Measurements from ENCODE around the gene ACTL7A. TPM values are rescaled to one million over a fixed set of nuclear protein-coding genes. Genes with fewer than 3 reads are reported as not detected.
A peak's percentile ranks its signal among the peaks of the same experiment; 100 is the strongest.

The ACTL7A gene
- total RNA-seq, 1 donor from 2014 or later = not detected

GRCh38 chr9:108867829-108868228 lies 5.8 kb downstream of the ACTL7A start:
- no peaks in the 10 kb centered on the region for H3K27me3 ChIP-seq (ENCODE audit: control insufficient read depth, insufficient read depth, low read length)
- DNase-seq (ENCODE audit: low read depth) (no peak), FAIRE-seq (no peak)
- H3K36me3 ChIP-seq (ENCODE audit: control insufficient read depth, insufficient read depth, low read length) = no peaks in the 10 kb centered on the region
- TF ChIP-seq CTCF (IDR thresholded peaks at IDR 0.05; ENCODE audit: insufficient read depth, low read length, severe bottlenecking) = no peak
- no peak overlapping the region for H3K4me3 ChIP-seq (ENCODE audit: low read depth, low read length)

GRCh38 chr9:108869092-108869725 lies 7.1 kb downstream of the ACTL7A start:
- peak; percentile 81 for DNase-seq (ENCODE audit: low read depth)
- H3K4me3 ChIP-seq (ENCODE audit: low read depth, low read length) = no peak overlapping the region
- peaks cover 1% of the 10 kb centered on the region for H3K36me3 ChIP-seq (ENCODE audit: control insufficient read depth, insufficient read depth, low read length)
- TF ChIP-seq CTCF (IDR thresholded peaks at IDR 0.05; ENCODE audit: insufficient read depth, low read length, severe bottlenecking) = no peak
- no peaks in the 10 kb centered on the region for H3K27me3 ChIP-seq (ENCODE audit: control insufficient read depth, insufficient read depth, low read length)
- peak; percentile 75 for FAIRE-seq

GRCh38 chr9:108874058-108874788 lies 12.2 kb downstream of the ACTL7A start:
- DNase-seq (ENCODE audit: low read depth) (no peak), FAIRE-seq (no peak)
- no peaks in the 10 kb centered on the region for H3K27me3 ChIP-seq (ENCODE audit: control insufficient read depth, insufficient read depth, low read length)
- no peak overlapping the region for H3K4me3 ChIP-seq (ENCODE audit: low read depth, low read length)
- H3K36me3 ChIP-seq (ENCODE audit: control insufficient read depth, insufficient read depth, low read length) = peaks cover 13% of the 10 kb centered on the region
- no peak for TF ChIP-seq CTCF (IDR thresholded peaks at IDR 0.05; ENCODE audit: insufficient read depth, low read length, severe bottlenecking)

GRCh38 chr9:108876425-108876824 lies 14.4 kb downstream of the ACTL7A start:
- no peak for TF ChIP-seq CTCF (IDR thresholded peaks at IDR 0.05; ENCODE audit: insufficient read depth, low read length, severe bottlenecking)
- peaks cover 17% of the 10 kb centered on the region for H3K36me3 ChIP-seq (ENCODE audit: control insufficient read depth, insufficient read depth, low read length)
- no peak for DNase-seq (ENCODE audit: low read depth)
- FAIRE-seq = no peak
- no peaks in the 10 kb centered on the region for H3K27me3 ChIP-seq (ENCODE audit: control insufficient read depth, insufficient read depth, low read length)
- H3K4me3 ChIP-seq (ENCODE audit: low read depth, low read length) = no peak overlapping the region

- FAIRE-seq (no peak), DNase-seq (ENCODE audit: low read depth) (no peak)
- peaks cover 19% of the 10 kb centered on the region for H3K36me3 ChIP-seq (ENCODE audit: control insufficient read depth, insufficient read depth, low read length)
- H3K27me3 ChIP-seq (ENCODE audit: control insufficient read depth, insufficient read depth, low read length) = no peaks in the 10 kb centered on the region
- no peak overlapping the region for H3K4me3 ChIP-seq (ENCODE audit: low read depth, low read length)
- no peak for TF ChIP-seq CTCF (IDR thresholded peaks at IDR 0.05; ENCODE audit: insufficient read depth, low read length, severe bottlenecking)
These were observed 15.5 kb downstream of the ACTL7A start for GRCh38 chr9:108877524-108877923.
